A673 (cell line): ENCODE data around the gene GJA10. TPM values are rescaled to one million over a fixed set of nuclear protein-coding genes. Genes with fewer than 3 reads are reported as not detected.
"Not testable (repeated sequence)": the region's sequence is repeated elsewhere in the genome, so short reads cannot be mapped to it uniquely, and the experiment has no call there.

Experiments
- BruUV-seq: library from RNA; stranded (reverse); fragments of 400-500 nt; replicated peaks from 2 replicates; lab custom pipeline; 2021; lab: Mats Ljungman, UMichigan
- CTCF ChIA-PET: fragments of 300-600 bp; sonication (Branson Sonifier 250); formaldehyde crosslinking; loops from one replicate; lab custom pipeline; 2022; ENCODE audit warnings: antibody characterized with exemption; lab: Charles Lee
- POLR2A ChIA-PET: fragments of 300-600 bp; sonication (Branson Sonifier 250); formaldehyde crosslinking; loops from one replicate; lab custom pipeline; 2022; ENCODE audit warnings: antibody characterized with exemption; ENCODE audit not compliant: low non-redundant PET; lab: Charles Lee
- DNase-seq: peaks from one replicate; pipeline ENCODE4 v3.0.0-alpha.2; 2015; ENCODE audit warnings: low spot score
- H3K27ac ChIP-seq: fragments of 200-600 bp; sonication (generic); 2 replicates; pipeline ENCODE4 v1.5.1; 2016; ENCODE audit warnings: mixed run types, low read depth, mild to moderate bottlenecking, mixed read lengths, antibody characterized with exemption, low read length; ENCODE audit not compliant: poor library complexity, severe bottlenecking
- H3K27me3 ChIP-seq: fragments of 200-600 bp; sonication (generic); replicated peaks from 2 replicates; pipeline ENCODE4 v1.6.1; 2017; ENCODE audit warnings: mixed run types, low read depth, mild to moderate bottlenecking, mixed read lengths, antibody characterized with exemption, low read length; ENCODE audit not compliant: insufficient read depth, poor library complexity
- H3K36me3 ChIP-seq: fragments of 200-600 bp; sonication (generic); 2 replicates; pipeline ENCODE4 v1.6.1; 2016; ENCODE audit warnings: mixed run types, mild to moderate bottlenecking, mixed read lengths, antibody characterized with exemption, low read length; ENCODE audit not compliant: insufficient read depth, poor library complexity, severe bottlenecking
- H3K4me1 ChIP-seq: fragments of 200-600 bp; sonication (generic); 2 replicates; pipeline ENCODE4 v1.6.1; 2017; ENCODE audit warnings: mixed run types, mild to moderate bottlenecking, mixed read lengths, antibody characterized with exemption, low read length; ENCODE audit not compliant: insufficient read depth, poor library complexity, severe bottlenecking
- H3K4me3 ChIP-seq: fragments of 200-600 bp; sonication (generic); 2 replicates; pipeline ENCODE4 v1.5.1; 2016; ENCODE audit warnings: low read depth, mixed run types, mild to moderate bottlenecking, mixed read lengths, low read length; ENCODE audit not compliant: poor library complexity, severe bottlenecking
- H3K9me3 ChIP-seq: fragments of 200-600 bp; sonication (generic); 2 replicates; pipeline ENCODE4 v1.6.1; 2016; ENCODE audit warnings: mixed run types, low read depth, mild to moderate bottlenecking, mixed read lengths, antibody characterized with exemption, low read length; ENCODE audit not compliant: poor library complexity, severe bottlenecking
- CTCF ChIP-seq: fragments of 300-800, 200-600 bp; sonication (generic); conservative IDR thresholded peaks from 2 replicates; pipeline ENCODE4 v1.5.1; 2017; ENCODE audit warnings: low read depth, mild to moderate bottlenecking, antibody characterized with exemption, low read length, moderate library complexity, mixed read lengths
- EZH2 ChIP-seq: fragments of 200-600 bp; sonication (generic); IDR thresholded peaks from 2 replicates; pipeline ENCODE4 v1.6.1; 2017; ENCODE audit warnings: borderline replicate concordance, low read depth, mild to moderate bottlenecking, mixed read lengths, antibody characterized with exemption, low read length; ENCODE audit not compliant: poor library complexity, severe bottlenecking
- intact Hi-C: fragments of 100-400 bp; cut with micrococcal nuclease; formaldehyde crosslinking; loops from one replicate; pipeline ENCODE4 v1.10.0; 2022; ENCODE audit not compliant: unreplicated experiment
- total RNA-seq: library from RNA; stranded (reverse); gene quantifications from 2 replicates; pipeline ENCODE4 v1.2.3, GENCODE V29; 2021

Gene GJA10
- total RNA-seq, 1 experiment from 2014 or later: not detected

- CTCF ChIA-PET: no interaction called here
Measured at GRCh38 chr6:89895276-89895874, 1.1 kb downstream of the GJA10 start.

GRCh38 chr6:89910001-89910901, 16.0 kb downstream of the GJA10 start:
- H3K4me3 ChIP-seq, intact Hi-C loops, DNase-seq, H3K36me3 ChIP-seq, H3K4me1 ChIP-seq, H3K27ac ChIP-seq, H3K27me3 ChIP-seq, CTCF ChIA-PET, BruUV-seq, H3K9me3 ChIP-seq: not testable (repeated sequence)
- POLR2A ChIA-PET: interaction anchor here (0.8 kb wide), 1 partner anchor 584 kb away, joined by 4 read pairs; no protein-coding TSS in a partner anchor

More at GRCh38 chr6:89895276-89895874, 1.1 kb downstream of the GJA10 start:
- BruUV-seq: no TSS peak
- POLR2A ChIA-PET: no interaction called here
- Histone ChIP-seq H3K4me3 (no peak overlapping the region), H3K27ac (no peak overlapping the region), H3K27me3 (peaks cover under 1% of the 10 kb centered on the region), H3K4me1 (no peaks in the 10 kb centered on the region), H3K9me3 (no peaks in the 10 kb centered on the region), H3K36me3 (no peaks in the 10 kb centered on the region)
- TF ChIP-seq EZH2: no peak
- no peak for TF ChIP-seq CTCF
- intact Hi-C loops: no loop called here
- DNase-seq: peak; percentile 38

GRCh38 chr6:89910902-89911240, 16.6 kb downstream of the GJA10 start:
- TF ChIP-seq CTCF (no peak), EZH2 (no peak)
- DNase-seq: no peak
- intact Hi-C loops: no loop called here
- POLR2A ChIA-PET: no interaction called here
- Histone ChIP-seq H3K27me3 (no peaks in the 10 kb centered on the region), H3K36me3 (no peaks in the 10 kb centered on the region), H3K4me3 (no peak overlapping the region), H3K4me1 (no peaks in the 10 kb centered on the region), H3K27ac (no peak overlapping the region), H3K9me3 (no peaks in the 10 kb centered on the region)
- no TSS peak for BruUV-seq
- CTCF ChIA-PET: no interaction called here
